IPS-18c (cell line): ENCODE data around the gene OR52A1.
"Not testable (repeated sequence)": the region's sequence is repeated elsewhere in the genome, so short reads cannot be mapped to it uniquely, and the experiment has no call there.

ENCODE experiments used
- H3K4me3 ChIP-seq: 2 replicates; pipeline ENCODE4 v1.7.0; 2013; ENCODE audit warnings: low read depth, mild to moderate bottlenecking, low read length, moderate library complexity; ENCODE audit not compliant: insufficient read depth
- H3K9me3 ChIP-seq: one replicate; pipeline ENCODE4 v1.6.1; 2013; ENCODE audit warnings: mild to moderate bottlenecking, low read length, moderate library complexity; ENCODE audit not compliant: control insufficient read depth, insufficient read depth

The OR52A1 gene

GRCh38 chr11:5154657-5155056, at the start of gene OR52A1:
Gene OR52A1 (minus strand): TSS chr11:5154757. CDS start chr11:5152369, 2,388 bp downstream.
- H3K9me3 ChIP-seq = no peaks in the 10 kb centered on the region
- H3K4me3 ChIP-seq = no peak within 1 kb of the TSS

- no peak overlapping the region for H3K4me3 ChIP-seq
- H3K9me3 ChIP-seq = no peaks in the 10 kb centered on the region
These were observed 48.8 kb upstream of the OR52A1 start for GRCh38 chr11:5203366-5203765.

GRCh38 chr11:5200582-5200981, 46.0 kb upstream of the OR52A1 start, which contains the start of gene OR51V1:
Gene OR51V1 (minus strand): TSS chr11:5200682. CDS start chr11:5200682, 0 bp downstream.
- no peak within 1 kb of the TSS for H3K4me3 ChIP-seq
- H3K9me3 ChIP-seq = no peaks in the 10 kb centered on the region

GRCh38 chr11:5198285-5198684, 43.7 kb upstream of the OR52A1 start:
- H3K9me3 ChIP-seq = peaks cover 2% of the 10 kb centered on the region
- no peak overlapping the region for H3K4me3 ChIP-seq

GRCh38 chr11:5197536-5197935, 43.0 kb upstream of the OR52A1 start:
- H3K9me3 ChIP-seq = peaks cover 2% of the 10 kb centered on the region
- H3K4me3 ChIP-seq = no peak overlapping the region

GRCh38 chr11:5196731-5197130, 42.2 kb upstream of the OR52A1 start:
- Histone ChIP-seq H3K4me3 (no peak overlapping the region), H3K9me3 (peaks cover 2% of the 10 kb centered on the region)

- H3K9me3 ChIP-seq = peaks cover 2% of the 10 kb centered on the region
- no peak overlapping the region for H3K4me3 ChIP-seq
These were observed 41.5 kb upstream of the OR52A1 start for GRCh38 chr11:5196067-5196466.

GRCh38 chr11:5192738-5193137, 38.2 kb upstream of the OR52A1 start:
- H3K9me3 ChIP-seq = peaks cover 2% of the 10 kb centered on the region
- no peak overlapping the region for H3K4me3 ChIP-seq

GRCh38 chr11:5188201-5188600, 33.6 kb upstream of the OR52A1 start:
- Histone ChIP-seq H3K4me3 (no peak overlapping the region), H3K9me3 (no peaks in the 10 kb centered on the region)

- Histone ChIP-seq H3K9me3 (no peaks in the 10 kb centered on the region), H3K4me3 (no peak overlapping the region)
These were observed 23.7 kb upstream of the OR52A1 start for GRCh38 chr11:5178046-5178837.

- no peak overlapping the region for H3K4me3 ChIP-seq
- H3K9me3 ChIP-seq = no peaks in the 10 kb centered on the region
These were observed 20.4 kb upstream of the OR52A1 start for GRCh38 chr11:5174934-5175333.

- Histone ChIP-seq H3K4me3 (no peak overlapping the region), H3K9me3 (no peaks in the 10 kb centered on the region)
These were observed 17.3 kb upstream of the OR52A1 start for GRCh38 chr11:5171856-5172255.

GRCh38 chr11:5165898-5166297, 11.3 kb upstream of the OR52A1 start:
- H3K4me3 ChIP-seq, H3K9me3 ChIP-seq: not testable (repeated sequence)

- H3K9me3 ChIP-seq, H3K4me3 ChIP-seq: not testable (repeated sequence)
These were observed 10.2 kb upstream of the OR52A1 start for GRCh38 chr11:5164807-5165206.

GRCh38 chr11:5161045-5161444, 6.5 kb upstream of the OR52A1 start:
- not testable (repeated sequence) for H3K4me3 ChIP-seq, H3K9me3 ChIP-seq

GRCh38 chr11:5160217-5160616, 5.7 kb upstream of the OR52A1 start:
- H3K4me3 ChIP-seq, H3K9me3 ChIP-seq: not testable (repeated sequence)

- Histone ChIP-seq H3K9me3 (no peaks in the 10 kb centered on the region), H3K4me3 (no peak overlapping the region)
These were observed 5.2 kb upstream of the OR52A1 start for GRCh38 chr11:5159806-5160205.

- Histone ChIP-seq H3K4me3 (no peak overlapping the region), H3K9me3 (no peaks in the 10 kb centered on the region)
These were observed 754 bp downstream of the OR52A1 start for GRCh38 chr11:5153574-5154431.
